IMR-90 (cell line): ENCODE results near the gene KRT82. TPM values are rescaled to one million over a fixed set of nuclear protein-coding genes. Genes with fewer than 3 reads are reported as not detected.

Experiments
- ATAC-seq: fragments of 200-7000 bp; cut with Tn5 transposase; 2 replicates; pipeline ENCODE4 v1.9.1; 2020; ENCODE audit warnings: low read depth, mild to moderate bottlenecking, moderate library complexity
- BruUV-seq: library from RNA; stranded (reverse); fragments of 400-500 nt; replicated peaks from 2 replicates; lab custom pipeline; 2021; lab: Mats Ljungman, UMichigan
- CTCF ChIA-PET: fragments of 300-600 bp; formaldehyde crosslinking; extraction: SDS; loops from one replicate; lab custom pipeline; 2021; ENCODE audit warnings: antibody characterized with exemption; lab: Yijun Ruan, JAX
- POLR2A ChIA-PET: fragments of 300-600 bp; sonication (Branson Sonifier 250); formaldehyde crosslinking; loops from one replicate; lab custom pipeline; 2022; ENCODE audit warnings: antibody characterized with exemption; ENCODE audit not compliant: unreplicated experiment; lab: Charles Lee
- DNase-seq: peaks from one replicate; pipeline ENCODE4 v3.0.0; 2013
- H2AFZ ChIP-seq: replicated peaks from 2 replicates; pipeline ENCODE3; 2013; ENCODE audit warnings: low read length, mild to moderate bottlenecking; ENCODE audit not compliant: poor library complexity
- H2AK5ac ChIP-seq: 2 replicates; pipeline ENCODE4 v1.6.1; 2013; ENCODE audit warnings: low read depth, low read length, inconsistent platforms
- H2AK9ac ChIP-seq: replicated peaks from 2 replicates; pipeline ENCODE3; 2013; ENCODE audit warnings: mild to moderate bottlenecking, low read depth, low read length, moderate library complexity; ENCODE audit not compliant: poor library complexity
- H2BK120ac ChIP-seq: 2 replicates; pipeline ENCODE4 v1.6.1; 2013; ENCODE audit warnings: low read depth, low read length, inconsistent platforms
- H2BK15ac ChIP-seq: 3 replicates; pipeline ENCODE4 v1.6.1; 2013; ENCODE audit warnings: low read depth, low read length, inconsistent platforms
- H2BK20ac ChIP-seq: 2 replicates; pipeline ENCODE4 v1.6.1; 2013; ENCODE audit warnings: low read depth, mild to moderate bottlenecking, inconsistent platforms, low read length, moderate library complexity
- H2BK5ac ChIP-seq: 2 replicates; pipeline ENCODE4 v1.6.1; 2013; ENCODE audit warnings: mild to moderate bottlenecking, low read depth, low read length, inconsistent platforms; ENCODE audit not compliant: poor library complexity, severe bottlenecking
- H3K14ac ChIP-seq: replicated peaks from 2 replicates; pipeline ENCODE4 v1.6.1; 2013; ENCODE audit warnings: low read depth, low read length, inconsistent platforms
- H3K18ac ChIP-seq: 2 replicates; pipeline ENCODE4 v1.6.1; 2013; ENCODE audit warnings: low read depth, low read length, control low read depth
- H3K23ac ChIP-seq: 2 replicates; pipeline ENCODE4 v1.6.1; 2013; ENCODE audit warnings: low read depth, low read length, inconsistent platforms
- H3K27ac ChIP-seq: 2 replicates; pipeline ENCODE4 v1.5.1; 2013; ENCODE audit warnings: mild to moderate bottlenecking, control low read depth, low read length; ENCODE audit not compliant: insufficient read depth
- H3K27me3 ChIP-seq: 2 replicates; pipeline ENCODE4 v1.6.1; 2013; ENCODE audit warnings: low read length; ENCODE audit not compliant: control insufficient read depth, insufficient read depth
- H3K36me3 ChIP-seq: 2 replicates; pipeline ENCODE4 v1.6.1; 2013; ENCODE audit warnings: low read length, mixed read lengths; ENCODE audit not compliant: control insufficient read depth, insufficient read depth
- H3K4ac ChIP-seq: 2 replicates; pipeline ENCODE4 v1.6.1; 2013; ENCODE audit warnings: low read depth, low read length, inconsistent platforms
- H3K4me1 ChIP-seq: 2 replicates; pipeline ENCODE4 v1.6.1; 2013; ENCODE audit warnings: low read length, mixed read lengths; ENCODE audit not compliant: control insufficient read depth, insufficient read depth
- H3K4me2 ChIP-seq: 2 replicates; pipeline ENCODE4 v1.6.1; 2013; ENCODE audit warnings: low read depth, mild to moderate bottlenecking, control low read depth, low read length, moderate library complexity
- H3K4me3 ChIP-seq: 2 replicates; pipeline ENCODE4 v1.5.1; 2013; ENCODE audit warnings: low read depth, mild to moderate bottlenecking, control low read depth, low read length, moderate library complexity; ENCODE audit not compliant: insufficient read depth
- H3K56ac ChIP-seq: 2 replicates; pipeline ENCODE4 v1.6.1; 2013; ENCODE audit warnings: low read length, inconsistent platforms; ENCODE audit not compliant: insufficient read depth; ENCODE audit errors: extremely low read depth
- H3K79me1 ChIP-seq, 2 experiments: 2 replicates each; pipeline ENCODE4 v1.6.1; 2013; ENCODE audit warnings: low read length in 2 of 2, inconsistent platforms in 1 of 2, low read depth in 1 of 2
- H3K9ac ChIP-seq: 2 replicates; pipeline ENCODE4 v1.6.1; 2013; ENCODE audit warnings: low read depth, low read length, control low read depth
- H3K9me1 ChIP-seq: 2 replicates; pipeline ENCODE4 v1.6.1; 2013; ENCODE audit warnings: low read length, inconsistent platforms; ENCODE audit not compliant: insufficient read depth
- H3K9me3 ChIP-seq: 2 replicates; pipeline ENCODE4 v1.6.1; 2013; ENCODE audit warnings: low read length; ENCODE audit not compliant: control insufficient read depth, insufficient read depth
- H4K20me1 ChIP-seq: 2 replicates; pipeline ENCODE4 v1.6.1; 2013; ENCODE audit warnings: low read length, inconsistent platforms; ENCODE audit not compliant: insufficient read depth
- H4K5ac ChIP-seq: 2 replicates; pipeline ENCODE4 v1.6.1; 2013; ENCODE audit warnings: mild to moderate bottlenecking, low read depth, low read length, control low read depth
- H4K8ac ChIP-seq, 2 experiments: 2 replicates each; pipeline ENCODE4 v1.6.1; 2013; ENCODE audit warnings: low read depth in 2 of 2, low read length in 2 of 2, control low read depth in 1 of 2, inconsistent platforms in 1 of 2
- H4K91ac ChIP-seq: 2 replicates; pipeline ENCODE4 v1.6.1; 2013; ENCODE audit warnings: low read depth, low read length, inconsistent platforms; ENCODE audit not compliant: insufficient read depth
- BHLHE40 ChIP-seq: fragments of 150-350 bp; IDR thresholded peaks from 2 replicates; pipeline ENCODE4 v1.6.1; 2016; ENCODE audit warnings: mild to moderate bottlenecking, low read depth, low read length
- CEBPB ChIP-seq: IDR thresholded peaks from 2 replicates; pipeline ENCODE4 v1.6.1; 2012; ENCODE audit warnings: low read depth, low read length, improper control_type of control experiment
- CHD1 ChIP-seq: IDR thresholded peaks from 2 replicates; pipeline ENCODE4 v1.6.1; 2012; ENCODE audit warnings: low read depth, low read length, improper control_type of control experiment
- CTCF ChIP-seq: conservative IDR thresholded peaks from 2 replicates; pipeline ENCODE4 v1.5.1; 2012; ENCODE audit warnings: mild to moderate bottlenecking, low read depth, low read length, improper control_type of control experiment
- ELK1 ChIP-seq: fragments of 150-350 bp; IDR thresholded peaks from 2 replicates; pipeline ENCODE4 v1.6.1; 2016; ENCODE audit warnings: low read depth, mild to moderate bottlenecking, low read length, moderate library complexity, borderline replicate concordance
- FOS ChIP-seq: fragments of 150-350 bp; IDR thresholded peaks from 2 replicates; pipeline ENCODE4 v1.6.1; 2016; ENCODE audit warnings: low read depth, low read length
- MAFK ChIP-seq: IDR thresholded peaks from 2 replicates; pipeline ENCODE4 v1.6.1; 2012; ENCODE audit warnings: low read depth, low read length, improper control_type of control experiment
- MAZ ChIP-seq: IDR thresholded peaks from 2 replicates; pipeline ENCODE4 v1.6.1; 2012; ENCODE audit warnings: low read depth, mild to moderate bottlenecking, low read length, improper control_type of control experiment, moderate library complexity, borderline replicate concordance
- MXI1 ChIP-seq: IDR thresholded peaks from 2 replicates; pipeline ENCODE4 v1.6.1; 2012; ENCODE audit warnings: low read depth, mild to moderate bottlenecking, low read length, moderate library complexity, borderline replicate concordance
- NFE2L2 ChIP-seq: fragments of 150-350 bp; IDR thresholded peaks from 2 replicates; pipeline ENCODE4 v1.6.1; 2016; ENCODE audit warnings: low read depth, mild to moderate bottlenecking, low read length
- POLR2A ChIP-seq: IDR thresholded peaks from 2 replicates; pipeline ENCODE4 v1.6.1; 2012; ENCODE audit warnings: mild to moderate bottlenecking, low read depth, low read length
- RAD21 ChIP-seq: IDR thresholded peaks from 2 replicates; pipeline ENCODE4 v1.6.1; 2012; ENCODE audit warnings: low read length, improper control_type of control experiment
- RCOR1 ChIP-seq: IDR thresholded peaks from 2 replicates; pipeline ENCODE4 v1.6.1; 2012; ENCODE audit warnings: mild to moderate bottlenecking, low read length, improper control_type of control experiment; ENCODE audit not compliant: insufficient replicate concordance
- RFX5 ChIP-seq: IDR thresholded peaks from 2 replicates; pipeline ENCODE4 v1.8.0; 2012; ENCODE audit warnings: low read depth, mild to moderate bottlenecking, low read length, moderate library complexity
- SMC3 ChIP-seq: fragments of 150-350 bp; IDR thresholded peaks from 2 replicates; pipeline ENCODE4 v1.6.1; 2016; ENCODE audit warnings: low read depth, mild to moderate bottlenecking, antibody characterized with exemption, low read length, moderate library complexity
- USF2 ChIP-seq: fragments of 150-350 bp; IDR thresholded peaks from 2 replicates; pipeline ENCODE4 v1.6.1; 2017; ENCODE audit warnings: mild to moderate bottlenecking, antibody characterized with exemption, low read length, low read depth
- WGBS, 2 experiments: methylation state at CpG; one replicate each; pipeline versions ENCODE4 v1.1.5 to v1.1.7; 2013; ENCODE audit warnings: missing lambda C conversion rate in 2 of 2; ENCODE audit not compliant: insufficient read length in 1 of 2; ENCODE audit errors: extremely low coverage in 2 of 2; 5-methylcytosine and 5-hydroxymethylcytosine counted together
- dilution Hi-C: fragments of 300-500 bp; cut with HindIII; formaldehyde crosslinking; loops from one replicate; pipeline ENCODE4 v1.14.3; 2018; ENCODE audit warnings: low sequenced_read_pairs; ENCODE audit not compliant: unreplicated experiment
- in situ Hi-C: fragments of 300-500 bp; cut with MboI; formaldehyde crosslinking; loops from 3 replicates; pipeline ENCODE4 v1.14.3; 2019; ENCODE audit warnings: low sequenced_read_pairs, inconsistent platforms, mixed read lengths
- intact Hi-C: fragments of 100-400 bp; cut with micrococcal nuclease; formaldehyde crosslinking; loops from 2 replicates; pipeline ENCODE4 v1.10.0; 2022
- polyA plus RNA-seq, 3 experiments: library from polyadenylated mRNA; depleted of rRNA; stranded (reverse); fragments of >200 nt; gene quantifications; 2 replicates each; pipeline ENCODE4 v1.2.3, GENCODE V29; 2012; ENCODE audit warnings: low replicate concordance in 1 of 3
- total RNA-seq: library from RNA; depleted of rRNA; stranded (reverse); fragments of >200 nt; gene quantifications from 2 replicates; pipeline ENCODE4 v1.2.3, GENCODE V29; 2012

KRT82 gene
- total and polyA plus RNA-seq, 2 of the 4 experiments (the other 2 are of a cell fraction) = not detected

DNA sequence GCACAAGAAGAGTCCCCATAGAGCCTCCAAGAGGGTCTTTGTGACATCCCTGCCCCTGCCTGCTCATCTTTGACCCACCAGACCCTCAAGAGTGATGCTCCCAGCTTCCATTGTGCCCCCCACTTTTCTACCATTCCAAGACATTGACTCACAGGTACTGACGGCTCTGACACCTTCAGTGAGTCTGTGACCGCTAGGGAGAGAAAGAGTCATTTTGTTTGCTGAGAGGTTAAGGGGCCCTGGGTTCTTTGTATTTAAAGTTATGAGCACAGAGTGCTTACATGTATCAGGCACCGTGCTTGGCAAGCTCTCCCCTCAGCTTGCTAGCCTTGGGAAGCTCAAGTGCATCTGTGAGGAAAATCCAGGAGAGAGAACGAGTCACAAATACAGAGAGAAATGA lies 7.1 kb upstream of the KRT82 start:
- CTCF ChIA-PET = no interaction called here
- no peak overlapping the region for H2BK5ac ChIP-seq
- no peak overlapping the region for H3K9ac ChIP-seq
- no peak overlapping the region for H2AFZ ChIP-seq
- H2BK20ac ChIP-seq = no peak overlapping the region
- no peaks in the 10 kb centered on the region for H3K9me3 ChIP-seq
- H3K36me3 ChIP-seq = no peaks in the 10 kb centered on the region
- intact Hi-C loops (no loop called here), in situ Hi-C loops (no loop called here), dilution Hi-C loops (no loop called here)
- no peak overlapping the region for H3K27ac ChIP-seq
- H3K14ac ChIP-seq = no peak overlapping the region
- POLR2A ChIA-PET = no interaction called here
- no TSS peak for BruUV-seq
- 29% methylated on average over 2 of the region's 4 CpGs; no CpG with 5 or more reads in 1 of the 2 experiments for WGBS, 2 experiments
- no peaks in the 10 kb centered on the region for H3K79me1 ChIP-seq
- H4K20me1 ChIP-seq = no peaks in the 10 kb centered on the region
- TF ChIP-seq CTCF (no peak), MAFK (no peak), RCOR1 (no peak), RAD21 (no peak), USF2 (no peak), ELK1 (no peak), RFX5 (no peak), CHD1 (no peak), FOS (no peak), SMC3 (no peak), MXI1 (no peak), POLR2A (no peak), MAZ (no peak), CEBPB (no peak), BHLHE40 (no peak), NFE2L2 (no peak)
- ATAC-seq (no peak), DNase-seq (no peak)
- H3K27me3 ChIP-seq = peaks cover 4% of the 10 kb centered on the region
- no peak overlapping the region for H2BK15ac ChIP-seq
- no peak overlapping the region for H3K4ac ChIP-seq
- H2BK120ac ChIP-seq = no peak overlapping the region
- no peak overlapping the region for H3K23ac ChIP-seq
- no peak overlapping the region for H4K8ac ChIP-seq
- no peak overlapping the region for H3K4me2 ChIP-seq
- H2AK9ac ChIP-seq = no peak overlapping the region
- no peak overlapping the region for H3K4me3 ChIP-seq
- peaks cover 6% of the 10 kb centered on the region; the same call in 1 of the 2 replicates for H3K9me1 ChIP-seq
- H4K91ac ChIP-seq = no peak overlapping the region
- H3K18ac ChIP-seq = no peak overlapping the region
- no peak overlapping the region for H2AK5ac ChIP-seq
- H3K4me1 ChIP-seq = no peaks in the 10 kb centered on the region
- no peak overlapping the region for H3K56ac ChIP-seq
- H4K5ac ChIP-seq = no peak overlapping the region
